Measurements from ENCODE around the gene RIPK4.

RIPK4 gene

GRCh38 chr21:41766883-41767605 is at the start of gene RIPK4:
RIPK4 (minus strand) TSS chr21:41767052; CDS start chr21:41767041, 11 bp downstream.
- peak; percentile 39 for DNase-seq

GRCh38 chr21:41815652-41816582 is 49.1 kb upstream of the RIPK4 start:
- DNase-seq = no peak

- no peak for DNase-seq
Observed at GRCh38 chr21:41813226-41813625, 46.4 kb upstream of the RIPK4 start.

- DNase-seq = no peak
Observed at GRCh38 chr21:41812679-41813078, 45.8 kb upstream of the RIPK4 start.

GRCh38 chr21:41810597-41810932 is 43.7 kb upstream of the RIPK4 start:
- no peak for DNase-seq

GRCh38 chr21:41809891-41810596 is 43.2 kb upstream of the RIPK4 start:
- no peak for DNase-seq

- DNase-seq = no peak
Observed at GRCh38 chr21:41808846-41809245, 42.0 kb upstream of the RIPK4 start.

GRCh38 chr21:41808094-41808493 is 41.2 kb upstream of the RIPK4 start:
- DNase-seq = no peak

- no peak for DNase-seq
Observed at GRCh38 chr21:41806773-41807172, 39.9 kb upstream of the RIPK4 start.

- no peak for DNase-seq
Observed at GRCh38 chr21:41805643-41806042, 38.8 kb upstream of the RIPK4 start.

- no peak for DNase-seq
Observed at GRCh38 chr21:41805038-41805437, 38.2 kb upstream of the RIPK4 start.

GRCh38 chr21:41804381-41804780 is 37.5 kb upstream of the RIPK4 start:
- DNase-seq = no peak

GRCh38 chr21:41803316-41803715 is 36.5 kb upstream of the RIPK4 start:
- no peak for DNase-seq

GRCh38 chr21:41802684-41803083 is 35.8 kb upstream of the RIPK4 start:
- DNase-seq = no peak

- no peak for DNase-seq
Observed at GRCh38 chr21:41802198-41802584, 35.3 kb upstream of the RIPK4 start.

- DNase-seq = no peak
Observed at GRCh38 chr21:41801321-41802197, 34.7 kb upstream of the RIPK4 start.

- no peak for DNase-seq
Observed at GRCh38 chr21:41800425-41801320, 33.8 kb upstream of the RIPK4 start.

GRCh38 chr21:41799763-41800162 is 32.9 kb upstream of the RIPK4 start:
- no peak for DNase-seq

GRCh38 chr21:41798326-41798725 is 31.5 kb upstream of the RIPK4 start:
- DNase-seq = no peak

GRCh38 chr21:41796476-41797080 is 29.7 kb upstream of the RIPK4 start:
- no peak for DNase-seq

- no peak for DNase-seq
Observed at GRCh38 chr21:41795726-41796125, 28.9 kb upstream of the RIPK4 start.

All from NCI-H187 treated with DMSO at 0.1 percent for 48 hours (cell line).